HG02588 (cell line): ENCODE results near the gene RPS6KA4.

Experiments
- ATAC-seq: cut with Tn5 transposase; IDR thresholded peaks from one replicate; pipeline ENCODE4 v1.9.1; 2021; ENCODE audit warnings: mild to moderate bottlenecking, moderate library complexity; ENCODE audit not compliant: unreplicated experiment

The RPS6KA4 gene

GRCh38 chr11:64347193-64347867 is 11.6 kb upstream of the RPS6KA4 start:
- no peak for ATAC-seq

- ATAC-seq, result no peak
Measured at GRCh38 chr11:64348383-64349024, 10.5 kb upstream of the RPS6KA4 start.

- no peak for ATAC-seq
Measured at GRCh38 chr11:64349025-64349387, 10.0 kb upstream of the RPS6KA4 start.

- no peak for ATAC-seq
Measured at GRCh38 chr11:64349404-64349803, 9.6 kb upstream of the RPS6KA4 start.

GRCh38 chr11:64351136-64351631 is 7.8 kb upstream of the RPS6KA4 start:
- ATAC-seq, result no peak

- no peak for ATAC-seq
Measured at GRCh38 chr11:64352099-64352994, 6.6 kb upstream of the RPS6KA4 start.

- no peak for ATAC-seq
Measured at GRCh38 chr11:64352995-64353714, 5.8 kb upstream of the RPS6KA4 start.

- ATAC-seq, result no peak
Measured at GRCh38 chr11:64353715-64354506, 5.1 kb upstream of the RPS6KA4 start.

- no peak for ATAC-seq
Measured at GRCh38 chr11:64355078-64355940, 3.7 kb upstream of the RPS6KA4 start.

GRCh38 chr11:64356498-64357411 is 2.2 kb upstream of the RPS6KA4 start:
- no peak for ATAC-seq

GRCh38 chr11:64357446-64357845 is 1.5 kb upstream of the RPS6KA4 start:
- ATAC-seq, result no peak

- ATAC-seq, result no peak
Measured at GRCh38 chr11:64357904-64358535, 942 bp upstream of the RPS6KA4 start.

- no peak for ATAC-seq
Measured at GRCh38 chr11:64358536-64358906, 441 bp upstream of the RPS6KA4 start.

- no peak for ATAC-seq
Measured at GRCh38 chr11:64359712-64360445, 917 bp downstream of the RPS6KA4 start.

- ATAC-seq, result no peak
Measured at GRCh38 chr11:64360448-64360921, 1.5 kb downstream of the RPS6KA4 start.

GRCh38 chr11:64361659-64362058 is 2.7 kb downstream of the RPS6KA4 start:
- ATAC-seq, result no peak

- no peak for ATAC-seq
Measured at GRCh38 chr11:64362339-64362738, 3.4 kb downstream of the RPS6KA4 start.
